Umbilical cord (tissue), 2 donors: ENCODE data around the gene CCL1. TPM values are rescaled to one million over a fixed set of nuclear protein-coding genes. Genes with fewer than 3 reads are reported as not detected.
A peak's percentile ranks its signal among the peaks of the same experiment; 100 is the strongest.

Experiments
- DNase-seq: peaks from one replicate; pipeline ENCODE4 v3.0.0-alpha.2; 2015; ENCODE audit warnings: low spot score
- total RNA-seq: library from RNA; depleted of rRNA; stranded (reverse); fragments of >200 nt; gene quantifications from one replicate; pipeline ENCODE4 v1.2.3, GENCODE V29; 2014; ENCODE audit warnings: low replicate concordance; ENCODE audit not compliant: insufficient read depth

The CCL1 gene
- total RNA-seq, 1 donor from 2014 or later: not detected

DNA sequence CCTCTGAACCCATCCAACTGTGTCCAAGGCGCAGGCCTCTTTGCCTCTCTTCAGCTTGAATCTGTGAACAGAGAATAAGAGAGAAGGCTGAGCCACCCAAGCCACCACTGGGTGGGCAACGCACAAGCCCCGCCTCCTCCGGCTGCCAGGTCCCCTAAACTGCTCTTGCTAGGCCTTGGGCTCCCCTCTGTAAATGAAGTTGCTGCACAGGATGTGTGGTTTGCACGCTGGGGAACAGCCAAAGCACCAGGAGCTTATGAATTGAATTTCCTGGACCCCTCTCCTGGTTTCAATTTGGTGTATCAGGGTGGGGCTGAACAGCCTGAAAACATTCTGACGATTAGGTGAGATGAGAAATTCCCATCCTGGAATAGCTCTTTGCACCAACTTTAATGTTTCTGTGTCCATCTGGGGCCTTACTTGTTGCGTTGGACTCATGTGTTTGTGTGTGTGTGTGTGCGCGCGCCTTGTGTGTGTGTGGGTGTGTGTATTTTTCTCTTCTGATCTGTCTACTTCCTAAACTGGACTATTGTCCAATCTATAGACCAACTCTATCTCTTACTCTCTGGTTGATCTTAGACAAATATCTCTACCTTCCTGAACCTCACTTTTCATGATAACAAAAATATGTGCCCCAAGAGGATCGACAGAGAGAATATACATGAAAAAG is 2.3 kb downstream of the CCL1 start:
- DNase-seq: no peak

DNA sequence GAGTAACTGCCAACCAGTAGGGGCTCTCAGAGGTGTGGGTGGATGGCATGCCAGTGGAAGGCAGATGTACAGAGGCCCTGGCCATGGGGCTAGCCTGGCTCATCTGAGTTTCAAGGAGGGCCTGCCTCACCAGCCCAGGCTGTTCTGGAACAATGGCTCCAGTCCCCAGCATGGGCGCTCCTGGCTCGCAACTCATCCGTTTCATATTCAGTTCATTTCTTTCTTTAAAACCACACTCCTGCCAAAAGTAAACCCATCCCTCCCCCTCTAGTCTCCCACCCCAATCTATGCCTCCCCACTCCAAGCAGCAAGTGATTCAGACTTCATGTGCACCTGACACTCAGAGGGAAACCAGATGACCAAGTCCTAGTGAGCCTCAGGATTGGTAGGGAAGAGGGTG is 4.4 kb downstream of the CCL1 start:
- DNase-seq: no peak

DNA sequence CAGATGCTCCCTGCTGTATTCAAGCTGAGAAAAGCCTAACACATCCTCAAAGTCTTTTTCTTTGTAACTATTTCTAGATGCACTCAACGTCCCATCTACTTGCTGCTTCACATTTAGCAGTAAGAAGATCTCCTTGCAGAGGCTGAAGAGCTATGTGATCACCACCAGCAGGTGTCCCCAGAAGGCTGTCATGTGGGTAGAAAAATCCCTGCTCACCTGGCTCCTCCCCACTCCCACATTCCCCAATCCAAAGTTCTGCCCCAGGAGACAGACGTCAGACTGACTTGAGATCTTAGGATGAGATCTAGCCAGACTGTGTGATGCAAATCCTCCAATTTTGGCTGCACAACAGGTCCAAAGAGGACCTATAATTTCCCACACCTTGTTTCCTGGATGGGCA is 5.6 kb downstream of the CCL1 start:
- no peak for DNase-seq

DNA sequence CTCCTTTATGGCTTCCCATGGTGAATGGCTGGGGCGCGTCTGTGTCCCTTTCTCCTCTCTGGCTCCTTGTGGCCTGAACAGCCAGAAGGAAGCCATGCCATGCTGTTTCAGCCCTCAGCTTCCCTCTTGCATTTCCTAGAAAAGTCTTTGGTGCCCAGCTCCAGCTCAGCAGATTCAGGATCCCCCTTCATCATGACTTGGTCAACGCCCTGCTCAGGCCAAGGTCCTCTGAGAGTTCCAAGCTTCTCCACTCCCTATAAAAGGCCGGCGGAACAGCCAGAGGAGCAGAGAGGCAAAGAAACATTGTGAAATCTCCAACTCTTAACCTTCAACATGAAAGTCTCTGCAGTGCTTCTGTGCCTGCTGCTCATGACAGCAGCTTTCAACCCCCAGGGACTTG is 6.8 kb downstream of the CCL1 start, which contains the start of gene CCL13:
Gene CCL13 (plus strand): TSS at position 287 of the 400 bp plus-strand sequence. CDS start 47 bp downstream, at position 334.
- no peak for DNase-seq

DNA sequence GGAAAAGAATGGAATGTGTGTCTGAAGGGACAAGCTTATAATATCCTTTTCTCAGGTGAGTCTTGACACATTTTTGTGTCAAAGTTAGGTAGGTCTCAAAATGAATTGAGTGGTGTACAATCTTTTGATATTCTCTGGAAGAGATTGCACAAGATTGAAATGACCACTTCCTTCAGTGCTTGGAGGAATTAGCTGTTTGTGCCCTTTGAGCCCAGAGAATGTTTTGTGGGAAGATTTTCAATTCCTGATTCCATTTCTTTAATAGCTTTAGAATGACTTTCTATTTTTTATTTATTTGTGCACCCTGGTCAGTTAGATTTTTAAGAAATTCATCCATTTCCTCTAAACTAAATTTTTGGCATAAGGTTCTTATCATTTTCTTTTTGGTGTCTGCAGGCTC is 8.4 kb downstream of the CCL1 start:
- DNase-seq: no peak

DNA sequence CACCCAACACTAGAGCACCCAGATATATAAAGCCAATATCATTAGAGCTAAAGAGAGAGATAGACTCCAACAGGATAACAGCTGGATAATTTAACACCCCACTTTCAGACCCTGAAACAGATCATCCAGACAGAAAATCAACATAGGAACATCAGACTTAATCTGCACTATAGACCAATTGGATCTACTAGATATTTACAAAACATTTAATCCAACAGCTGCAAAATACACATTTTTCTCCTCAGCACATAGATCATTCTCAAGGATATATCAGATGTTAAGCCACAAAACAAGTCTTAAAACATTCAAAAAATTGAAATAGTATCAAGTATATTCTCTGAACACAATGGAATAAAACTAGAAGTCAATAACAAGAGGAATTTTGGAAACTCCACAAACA is 10.8 kb downstream of the CCL1 start:
- DNase-seq: no peak

DNA sequence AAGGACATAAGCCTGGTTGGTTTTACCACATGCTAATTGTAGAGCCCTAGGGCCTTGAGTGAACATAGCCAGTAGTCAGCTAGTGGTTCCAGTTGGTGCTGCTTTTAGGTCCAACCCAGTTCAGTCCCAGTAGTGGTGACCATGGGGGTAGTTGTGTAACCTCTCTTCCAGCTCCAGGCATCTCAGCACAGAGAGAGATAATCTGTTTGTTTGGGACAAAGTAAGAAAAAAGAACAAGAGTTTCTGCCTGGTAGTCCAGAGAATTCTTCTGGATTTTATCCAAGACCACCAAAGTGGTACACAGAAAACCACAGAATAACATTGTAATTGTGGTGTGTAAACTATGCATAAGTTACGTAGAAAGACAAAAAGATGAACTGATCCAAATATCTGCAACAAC is 11.9 kb downstream of the CCL1 start:
- no peak for DNase-seq

DNA sequence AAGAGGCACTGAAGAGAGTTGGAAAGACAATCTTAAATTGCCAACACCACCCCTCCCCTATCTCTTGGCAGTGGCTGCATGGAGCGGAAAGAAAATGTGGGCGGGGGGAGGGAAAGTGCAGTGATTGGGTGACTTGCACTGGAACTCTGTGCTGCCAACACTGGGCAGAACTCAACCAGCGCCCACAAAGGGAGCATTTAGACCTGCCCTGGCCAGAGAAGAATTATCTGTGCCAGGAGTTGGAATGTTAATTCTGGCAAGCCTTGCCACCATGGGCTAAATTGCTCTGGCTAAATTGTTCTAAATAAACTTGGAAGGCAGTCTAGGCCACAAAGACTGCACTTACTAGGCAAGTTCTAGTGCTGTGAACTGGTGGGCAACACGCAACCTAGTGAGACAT is 13.3 kb downstream of the CCL1 start:
- no peak for DNase-seq

GRCh38 chr17:34347063-34347462 is 16.0 kb downstream of the CCL1 start:
- DNase-seq: peak; percentile 11

DNA sequence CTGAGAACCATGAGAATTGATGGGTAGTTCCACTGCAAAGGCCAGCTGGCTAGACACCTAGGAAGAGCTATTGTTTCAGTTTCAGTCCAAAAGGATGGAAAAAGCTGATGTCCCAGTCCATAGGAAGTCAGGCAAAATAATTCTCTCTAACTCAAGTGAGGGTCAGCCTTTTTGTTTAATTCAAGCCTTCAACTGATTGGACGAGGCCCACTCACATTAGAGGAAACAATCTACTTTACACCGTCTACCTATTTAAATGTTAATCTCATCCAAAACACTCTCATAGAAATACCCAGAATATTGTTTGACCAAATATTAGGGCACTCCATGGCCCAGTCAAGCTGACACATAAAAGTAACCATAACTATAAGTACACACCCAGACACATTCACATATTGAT is 21.1 kb downstream of the CCL1 start:
- DNase-seq: no peak

GRCh38 chr17:34339138-34339770 is 23.8 kb downstream of the CCL1 start:
- DNase-seq: no peak

- DNase-seq: no peak
These were observed 25.3 kb downstream of the CCL1 start for GRCh38 chr17:34337701-34338100.

DNA sequence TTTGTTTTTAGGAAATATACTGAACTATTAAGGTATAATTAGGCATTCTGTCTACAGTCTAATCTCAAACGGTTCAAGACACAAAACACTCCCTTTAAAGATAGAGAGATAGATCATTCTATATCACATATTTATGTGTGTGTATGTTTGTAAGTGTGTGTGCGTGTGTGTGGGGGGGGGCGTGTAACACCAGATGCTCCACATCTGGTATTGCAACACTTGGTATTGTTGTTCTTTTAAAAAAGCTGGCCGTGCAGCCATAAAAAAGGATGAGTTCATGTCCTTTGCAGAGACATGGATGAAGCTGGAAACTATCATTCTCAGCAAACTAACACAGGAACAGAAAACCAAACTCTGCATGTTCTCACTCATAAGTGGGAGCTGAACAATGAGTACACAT is 35.5 kb downstream of the CCL1 start:
- peak; percentile 59 for DNase-seq

DNA sequence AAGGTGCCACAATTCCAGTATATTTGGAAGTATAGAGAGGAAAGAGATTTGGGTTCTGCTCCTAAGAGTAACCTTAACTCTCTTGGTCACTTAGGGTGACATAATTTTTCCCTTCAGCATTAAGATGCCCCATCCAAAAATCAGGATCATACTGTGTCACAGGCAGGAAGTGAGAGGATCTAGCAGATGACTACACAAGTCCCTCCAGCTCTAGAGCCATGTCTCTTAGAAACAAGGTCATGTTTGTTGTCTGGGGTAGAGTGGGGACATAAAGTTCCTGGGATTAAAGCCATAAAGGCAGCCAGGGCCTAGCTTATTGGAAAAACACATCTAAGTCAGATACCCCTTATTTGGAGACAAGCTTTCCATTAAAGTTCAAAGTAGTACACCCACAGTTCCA is 41.1 kb downstream of the CCL1 start:
- no peak for DNase-seq

- peak; percentile 21 for DNase-seq
These were observed 44.0 kb downstream of the CCL1 start, which contains the start of gene CCL8 for GRCh38 chr17:34319039-34319483. CCL8 (plus strand) TSS chr17:34319435; CDS start chr17:34319502, 67 bp downstream.

GRCh38 chr17:34318474-34318873 is 44.6 kb downstream of the CCL1 start:
- no peak for DNase-seq

DNA sequence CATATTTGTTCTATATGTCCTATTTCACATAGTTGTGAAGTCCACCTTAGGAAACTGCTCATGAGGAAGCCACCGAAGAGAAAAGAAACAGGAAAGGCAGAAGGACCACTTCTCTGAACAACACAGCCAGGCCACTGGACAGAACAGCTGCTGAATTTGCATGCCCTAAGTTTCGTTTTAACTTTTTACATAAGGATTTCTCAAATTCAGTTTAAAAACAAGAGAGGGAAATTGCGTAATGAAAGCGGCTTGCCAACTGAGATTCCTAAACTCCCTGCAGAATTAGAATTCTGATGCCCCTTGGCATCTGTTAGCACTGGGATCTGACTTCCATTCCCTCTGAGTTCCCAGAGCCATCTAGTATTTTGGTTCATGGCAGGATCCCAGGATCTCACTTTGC is 48.8 kb downstream of the CCL1 start:
- DNase-seq: peak; percentile 62

- no peak for DNase-seq
These were observed 49.9 kb downstream of the CCL1 start for GRCh38 chr17:34313164-34313563.

GRCh38 chr17:34312080-34312479 is 51.0 kb downstream of the CCL1 start:
- peak; percentile 49 for DNase-seq

GRCh38 chr17:34311291-34311690 is 51.7 kb downstream of the CCL1 start:
- DNase-seq: no peak
